Loucy (cell line): ENCODE measurements around the gene MBD2.

Experiments used
- H2AFZ ChIP-seq: fragments of 200-600 bp; sonication (generic); 2 replicates; pipeline ENCODE4 v1.6.0; 2016; ENCODE audit warnings: antibody characterized with exemption, mild to moderate bottlenecking, low read length, moderate library complexity
- H3F3A ChIP-seq: fragments of 200-600 bp; 2 replicates; pipeline ENCODE4 v1.6.0; 2016; ENCODE audit warnings: antibody characterized with exemption, low read depth, mild to moderate bottlenecking
- H3K27me3 ChIP-seq: fragments of 200-600 bp; sonication (generic); 2 replicates; pipeline ENCODE4 v1.6.1; 2014; ENCODE audit warnings: low read length, mild to moderate bottlenecking; ENCODE audit not compliant: insufficient read depth, poor library complexity, severe bottlenecking
- H3K36me3 ChIP-seq: fragments of 200-600 bp; sonication (generic); 2 replicates; pipeline ENCODE4 v1.6.1; 2016; ENCODE audit warnings: low read length; ENCODE audit not compliant: insufficient read depth
- H3K4me1 ChIP-seq: fragments of 200-600 bp; sonication (generic); 2 replicates; pipeline ENCODE4 v1.5.1; 2014; ENCODE audit warnings: low read length, mild to moderate bottlenecking; ENCODE audit not compliant: insufficient read depth, poor library complexity, severe bottlenecking
- H3K4me2 ChIP-seq: fragments of 200-600 bp; sonication (generic); 2 replicates; pipeline ENCODE4 v1.6.0; 2014; ENCODE audit warnings: antibody characterized with exemption, low read length, low read depth, mild to moderate bottlenecking; ENCODE audit not compliant: poor library complexity, severe bottlenecking
- H3K4me3 ChIP-seq: fragments of 200-600 bp; sonication (generic); 2 replicates; pipeline ENCODE4 v1.5.1; 2014; ENCODE audit warnings: low read length, mild to moderate bottlenecking, mixed read lengths; ENCODE audit not compliant: poor library complexity, severe bottlenecking
- H3K79me2 ChIP-seq: fragments of 200-600 bp; sonication (generic); 2 replicates; pipeline ENCODE4 v1.6.1; 2014; ENCODE audit warnings: low read length; ENCODE audit not compliant: insufficient read depth
- H3K9ac ChIP-seq: fragments of 200-600 bp; sonication (generic); 2 replicates; pipeline ENCODE4 v1.6.0; 2014; ENCODE audit warnings: mild to moderate bottlenecking, low read depth, low read length, moderate library complexity; ENCODE audit not compliant: poor library complexity, severe bottlenecking
- H3K9me2 ChIP-seq: fragments of 200-600 bp; sonication (generic); replicated peaks from 2 replicates; pipeline ENCODE4 v1.6.1; 2016; ENCODE audit warnings: low read depth, low read length, mixed read lengths
- H3K9me3 ChIP-seq: fragments of 200-600 bp; sonication (generic); 2 replicates; pipeline ENCODE4 v1.6.1; 2014; ENCODE audit warnings: mild to moderate bottlenecking, antibody characterized with exemption, low read length, low read depth; ENCODE audit not compliant: insufficient read depth
- H4K20me1 ChIP-seq: fragments of 200-600 bp; sonication (generic); 2 replicates; pipeline ENCODE4 v1.6.0; 2014; ENCODE audit warnings: antibody characterized with exemption, low read length, mild to moderate bottlenecking; ENCODE audit not compliant: insufficient read depth, poor library complexity, severe bottlenecking
- CTCF ChIP-seq: fragments of 200-600 bp; sonication (generic); conservative IDR thresholded peaks from 2 replicates; pipeline ENCODE4 v1.5.1; 2014; ENCODE audit warnings: mild to moderate bottlenecking, antibody characterized with exemption, low read length
- EZH2phosphoT487 ChIP-seq: fragments of 200-600 bp; IDR thresholded peaks from 2 replicates; pipeline ENCODE4 v1.6.1; 2018; ENCODE audit warnings: antibody characterized with exemption, mild to moderate bottlenecking, moderate library complexity, borderline replicate concordance

The MBD2 gene

GRCh38 chr18:54238173-54238936 lies 13.9 kb upstream of the MBD2 start:
- Histone ChIP-seq H3K36me3 (no peaks in the 10 kb centered on the region), H3F3A (no peaks in the 10 kb centered on the region), H3K4me1 (no peaks in the 10 kb centered on the region), H3K4me2 (no peak overlapping the region), H3K27me3 (no peaks in the 10 kb centered on the region), H4K20me1 (no peaks in the 10 kb centered on the region), H3K9me3 (no peaks in the 10 kb centered on the region), H3K9ac (no peak overlapping the region), H3K4me3 (no peak overlapping the region), H3K79me2 (no peaks in the 10 kb centered on the region), H2AFZ (peak overlapping the region; percentile 7; the same call in 1 of the 2 replicates), H3K9me2 (no peaks in the 10 kb centered on the region)
- no peak for TF ChIP-seq CTCF
- TF ChIP-seq EZH2phosphoT487, result no peak

- Histone ChIP-seq H3K9ac (no peak overlapping the region), H3K4me1 (no peaks in the 10 kb centered on the region), H3K4me3 (no peak overlapping the region), H3K79me2 (no peaks in the 10 kb centered on the region), H3F3A (no peaks in the 10 kb centered on the region), H3K36me3 (no peaks in the 10 kb centered on the region), H3K9me3 (no peaks in the 10 kb centered on the region), H2AFZ (no peak overlapping the region), H3K27me3 (no peaks in the 10 kb centered on the region), H4K20me1 (no peaks in the 10 kb centered on the region), H3K9me2 (no peaks in the 10 kb centered on the region), H3K4me2 (no peak overlapping the region)
- no peak for TF ChIP-seq CTCF
- no peak for TF ChIP-seq EZH2phosphoT487
These were observed 11.4 kb upstream of the MBD2 start for GRCh38 chr18:54235871-54236270.

GRCh38 chr18:54233747-54234146 lies 9.3 kb upstream of the MBD2 start:
- no peak overlapping the region for H2AFZ ChIP-seq
- no peaks in the 10 kb centered on the region for H3K9me3 ChIP-seq
- no peak overlapping the region for H3K4me2 ChIP-seq
- H3K4me1 ChIP-seq, result no peaks in the 10 kb centered on the region
- no peak overlapping the region for H3K4me3 ChIP-seq
- no peaks in the 10 kb centered on the region for H3K9me2 ChIP-seq
- TF ChIP-seq EZH2phosphoT487 (no peak), CTCF (no peak)
- H3K79me2 ChIP-seq, result no peaks in the 10 kb centered on the region
- no peaks in the 10 kb centered on the region for H3K27me3 ChIP-seq
- no peak overlapping the region for H3K9ac ChIP-seq
- no peaks in the 10 kb centered on the region for H4K20me1 ChIP-seq
- no peaks in the 10 kb centered on the region for H3F3A ChIP-seq
- H3K36me3 ChIP-seq, result no peaks in the 10 kb centered on the region
